CD4-positive, alpha-beta T cell treated with Interleukin-15 for 4 hours (primary cell): Measurements from ENCODE around the gene ZDHHC19.
A peak's percentile ranks its signal among the peaks of the same experiment; 100 is the strongest.
"Not testable (repeated sequence)": the region's sequence is repeated elsewhere in the genome, so short reads cannot be mapped to it uniquely, and the experiment has no call there.

Experiments used
- DNase-seq: peaks from one replicate; pipeline ENCODE4 v3.0.0-alpha.2; 2020; ENCODE audit warnings: low spot score

ZDHHC19 gene

GRCh38 chr3:196177567-196177966, 33.6 kb downstream of the ZDHHC19 start:
- DNase-seq: no peak

DNA sequence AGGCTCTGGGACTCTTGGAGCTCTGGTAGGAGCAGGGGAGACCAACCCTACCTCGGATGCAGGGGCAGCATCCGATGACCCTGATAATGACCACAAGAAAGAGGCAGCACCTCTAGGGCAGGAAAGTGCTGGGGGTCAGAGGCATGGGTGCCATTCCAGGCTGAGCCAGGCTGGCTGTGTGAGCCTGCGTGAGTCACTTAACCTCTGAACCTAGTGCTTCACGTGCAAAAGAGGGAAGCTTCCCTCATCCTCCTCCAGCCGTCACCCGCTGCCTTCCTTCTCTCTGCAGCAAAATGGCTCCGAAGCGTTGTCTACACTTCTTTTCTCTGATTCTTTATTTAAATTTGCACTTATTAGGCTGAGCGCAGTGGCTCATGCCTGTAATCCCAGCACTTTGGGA, 35.5 kb downstream of the ZDHHC19 start:
- no peak for DNase-seq

GRCh38 chr3:196175116-196175625, 36.0 kb downstream of the ZDHHC19 start:
- DNase-seq: no peak

DNA sequence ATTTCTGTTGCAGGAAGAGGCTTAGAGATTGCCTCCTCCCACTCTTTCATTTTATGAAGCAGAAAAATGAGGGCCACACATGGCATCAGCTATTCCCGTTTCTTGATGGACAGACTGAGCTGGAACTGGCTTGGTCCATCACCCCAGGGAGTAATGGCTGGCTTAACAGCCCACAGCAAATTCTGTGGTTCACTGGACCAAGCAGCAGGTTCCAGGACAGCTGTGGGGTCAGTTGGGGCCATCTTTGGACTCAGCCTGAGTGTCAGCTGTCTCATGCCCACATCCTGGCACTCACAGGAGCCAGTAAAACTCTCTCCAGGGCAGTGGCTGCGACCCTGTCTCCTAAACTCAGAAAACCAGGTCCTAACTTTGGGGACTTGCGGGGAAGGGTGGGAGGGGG, 36.5 kb downstream of the ZDHHC19 start:
- no peak for DNase-seq

GRCh38 chr3:196170296-196170695, 40.9 kb downstream of the ZDHHC19 start:
- DNase-seq: not testable (repeated sequence)

GRCh38 chr3:196169836-196170240, 41.4 kb downstream of the ZDHHC19 start:
- no peak for DNase-seq

DNA sequence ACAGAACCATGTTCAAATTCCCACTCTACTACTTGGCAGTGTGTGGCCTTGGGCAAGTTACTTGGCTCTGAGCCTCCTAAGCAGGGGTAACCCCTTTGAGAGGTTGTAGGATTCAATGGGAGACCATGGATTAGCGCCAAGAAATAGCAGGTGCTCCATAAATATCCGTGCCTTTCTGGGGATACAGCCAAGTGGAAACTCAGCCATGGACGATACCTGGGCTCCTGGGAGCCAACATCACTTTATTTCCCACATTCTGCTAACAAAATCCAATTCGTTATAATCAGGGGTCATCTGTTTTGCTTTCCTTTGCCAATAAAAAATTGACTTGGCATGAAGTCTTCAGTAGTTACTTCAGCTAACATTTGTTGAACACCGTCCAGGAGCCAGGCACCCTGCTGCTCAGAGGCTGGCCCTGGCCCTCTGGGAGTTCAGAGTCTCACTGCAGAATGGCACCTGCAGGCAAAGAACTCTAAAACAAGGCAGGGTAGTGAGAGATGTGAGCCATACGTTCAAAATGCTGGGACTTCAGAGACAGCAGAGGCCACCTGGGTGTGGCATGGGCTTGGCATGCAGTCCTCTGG, 42.3 kb downstream of the ZDHHC19 start:
- no peak for DNase-seq

DNA sequence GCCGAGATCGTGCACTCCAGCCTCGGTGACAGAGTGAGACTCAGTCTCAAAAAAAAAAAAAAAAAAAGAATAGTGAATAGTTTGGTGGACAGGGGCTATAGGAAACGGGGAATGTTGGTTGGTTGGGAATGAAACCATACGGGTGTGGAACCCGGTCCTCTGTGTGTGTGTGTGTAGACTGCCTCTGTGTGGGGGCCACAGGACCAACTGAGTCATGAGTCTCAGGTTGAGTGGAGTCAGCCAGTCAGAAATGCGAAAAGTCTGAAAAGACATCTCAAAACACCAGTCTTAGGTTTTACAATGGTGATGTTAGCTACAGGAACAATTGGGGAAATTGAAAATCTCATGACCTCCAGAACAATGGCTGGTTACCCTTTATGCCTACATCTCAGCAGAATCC, 44.5 kb downstream of the ZDHHC19 start:
- no peak for DNase-seq

DNA sequence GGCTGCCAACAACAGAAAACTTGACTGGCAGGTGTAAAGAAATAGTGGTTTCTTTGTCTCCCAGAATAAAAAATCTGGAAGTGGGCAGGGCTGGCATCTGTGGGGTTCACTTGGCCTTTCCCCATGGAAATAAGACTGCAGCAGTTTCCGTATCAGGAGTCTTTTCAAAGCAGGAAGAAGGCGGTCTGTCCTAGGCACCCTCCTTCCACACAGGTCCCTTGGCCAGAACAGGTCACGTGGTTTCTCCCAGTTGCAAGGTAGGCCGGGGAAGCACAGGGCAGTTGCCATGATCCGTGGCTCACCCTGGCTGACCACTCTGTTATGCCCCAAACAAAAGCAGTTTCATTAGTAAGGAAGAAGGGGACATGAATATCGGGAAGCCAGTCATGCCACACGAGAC, 45.4 kb downstream of the ZDHHC19 start:
- DNase-seq: no peak

DNA sequence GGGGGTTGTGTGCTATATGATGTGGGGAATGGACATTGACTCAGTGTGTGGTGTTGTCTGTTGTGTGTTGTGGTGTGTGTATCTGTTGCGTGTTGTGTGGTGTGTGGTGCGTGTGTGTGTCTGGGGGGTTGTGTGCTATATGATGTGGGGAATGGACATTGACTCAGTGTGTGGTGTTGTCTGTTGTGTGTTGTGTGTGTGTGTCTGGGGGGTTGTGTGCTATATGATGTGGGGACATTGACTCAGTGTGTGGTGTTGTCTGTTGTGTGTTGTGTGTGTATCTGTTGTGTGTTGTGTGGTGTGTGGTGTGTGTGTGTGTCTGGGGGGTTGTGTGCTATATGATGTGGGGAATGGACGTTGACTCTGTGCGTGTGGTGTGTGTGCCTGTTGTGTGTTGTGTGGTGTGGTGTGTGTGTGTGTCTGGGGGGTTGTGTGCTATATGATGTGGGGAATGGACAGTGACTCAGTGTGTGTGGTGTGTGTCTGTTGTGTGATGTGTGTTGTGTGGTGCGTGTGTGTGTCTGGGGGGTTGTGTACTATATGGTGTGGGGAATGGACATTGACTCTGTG, 46.1 kb downstream of the ZDHHC19 start:
- DNase-seq: not testable (repeated sequence)

GRCh38 chr3:196164576-196164975, 46.6 kb downstream of the ZDHHC19 start:
- no peak for DNase-seq

- no peak for DNase-seq
These were observed 47.3 kb downstream of the ZDHHC19 start for GRCh38 chr3:196163666-196164493.

GRCh38 chr3:196163212-196163611, 48.0 kb downstream of the ZDHHC19 start:
- DNase-seq: no peak

- no peak for DNase-seq
These were observed 48.5 kb downstream of the ZDHHC19 start for GRCh38 chr3:196162679-196163078.

GRCh38 chr3:196159952-196160804, 51.0 kb downstream of the ZDHHC19 start:
- peak; percentile 22 for DNase-seq

GRCh38 chr3:196159526-196159925, 51.7 kb downstream of the ZDHHC19 start:
- DNase-seq: no peak

GRCh38 chr3:196156160-196156559, 55.0 kb downstream of the ZDHHC19 start:
- no peak for DNase-seq

- no peak for DNase-seq
These were observed 60.7 kb downstream of the ZDHHC19 start for GRCh38 chr3:196150481-196150880.

GRCh38 chr3:196149831-196150301, 61.3 kb downstream of the ZDHHC19 start:
- no peak for DNase-seq

- no peak for DNase-seq
These were observed 61.8 kb downstream of the ZDHHC19 start for GRCh38 chr3:196149375-196149774.
